OCI-LY1 (cell line): ENCODE data around the gene FBXO11.
"Not testable (repeated sequence)": the region's sequence is repeated elsewhere in the genome, so short reads cannot be mapped to it uniquely, and the experiment has no call there.

Source experiments
- EZH2 ChIP-seq: fragments of 200-600 bp; sonication (generic), shearing (Covaris generic); IDR thresholded peaks from 2 replicates; pipeline ENCODE4 v1.8.0; 2017; ENCODE audit warnings: borderline replicate concordance, mixed run types, mild to moderate bottlenecking, antibody characterized with exemption, low read length, moderate library complexity, mixed read lengths
- TF ChIP-seq, protein P1 (sequence below): fragments of 200-600 bp; sonication (generic), shearing (Covaris generic); IDR thresholded peaks from 2 replicates; pipeline ENCODE4 v1.5.1; 2017; ENCODE audit warnings: mild to moderate bottlenecking, antibody characterized with exemption, low read length, moderate library complexity, mixed read lengths

DNA sequence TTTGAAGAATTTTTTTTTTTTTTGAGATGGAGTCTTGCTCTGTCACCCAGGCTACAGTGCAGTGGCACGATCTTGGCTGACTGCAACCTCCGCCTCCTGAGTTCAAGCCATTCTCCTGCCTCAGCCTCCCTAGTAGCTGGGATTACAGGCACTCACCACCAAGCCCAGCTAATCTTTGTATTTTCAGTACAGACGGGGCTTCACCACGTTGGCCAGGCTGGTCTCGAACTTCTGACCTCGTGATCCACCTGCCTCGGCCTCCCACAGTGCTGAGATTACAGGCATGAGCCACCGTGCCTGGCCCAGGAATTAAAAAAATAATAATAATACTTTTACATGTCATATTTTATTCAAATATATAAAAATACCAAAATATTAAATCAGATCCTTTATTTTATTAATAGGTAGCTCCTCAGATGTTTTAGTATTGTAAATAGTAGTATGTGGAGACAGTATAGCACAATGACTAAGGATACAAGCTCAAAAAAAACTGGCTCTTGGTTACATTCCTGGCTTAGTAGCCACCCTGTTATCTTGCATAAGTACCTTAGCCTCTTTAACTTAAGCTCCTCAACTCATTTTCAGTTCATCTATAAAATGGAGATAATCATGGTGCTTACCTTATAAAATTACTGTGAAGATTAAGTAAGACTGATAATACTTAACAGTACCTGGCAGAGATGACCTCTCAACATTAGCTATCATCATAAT lies 53.1 kb downstream of the FBXO11 start:
- TF ChIP-seq, protein P1, sequence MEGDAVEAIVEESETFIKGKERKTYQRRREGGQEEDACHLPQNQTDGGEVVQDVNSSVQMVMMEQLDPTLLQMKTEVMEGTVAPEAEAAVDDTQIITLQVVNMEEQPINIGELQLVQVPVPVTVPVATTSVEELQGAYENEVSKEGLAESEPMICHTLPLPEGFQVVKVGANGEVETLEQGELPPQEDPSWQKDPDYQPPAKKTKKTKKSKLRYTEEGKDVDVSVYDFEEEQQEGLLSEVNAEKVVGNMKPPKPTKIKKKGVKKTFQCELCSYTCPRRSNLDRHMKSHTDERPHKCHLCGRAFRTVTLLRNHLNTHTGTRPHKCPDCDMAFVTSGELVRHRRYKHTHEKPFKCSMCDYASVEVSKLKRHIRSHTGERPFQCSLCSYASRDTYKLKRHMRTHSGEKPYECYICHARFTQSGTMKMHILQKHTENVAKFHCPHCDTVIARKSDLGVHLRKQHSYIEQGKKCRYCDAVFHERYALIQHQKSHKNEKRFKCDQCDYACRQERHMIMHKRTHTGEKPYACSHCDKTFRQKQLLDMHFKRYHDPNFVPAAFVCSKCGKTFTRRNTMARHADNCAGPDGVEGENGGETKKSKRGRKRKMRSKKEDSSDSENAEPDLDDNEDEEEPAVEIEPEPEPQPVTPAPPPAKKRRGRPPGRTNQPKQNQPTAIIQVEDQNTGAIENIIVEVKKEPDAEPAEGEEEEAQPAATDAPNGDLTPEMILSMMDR = not testable (repeated sequence)
- not testable (repeated sequence) for TF ChIP-seq EZH2
